ENCODE measurements around the gene DAP.

DNA sequence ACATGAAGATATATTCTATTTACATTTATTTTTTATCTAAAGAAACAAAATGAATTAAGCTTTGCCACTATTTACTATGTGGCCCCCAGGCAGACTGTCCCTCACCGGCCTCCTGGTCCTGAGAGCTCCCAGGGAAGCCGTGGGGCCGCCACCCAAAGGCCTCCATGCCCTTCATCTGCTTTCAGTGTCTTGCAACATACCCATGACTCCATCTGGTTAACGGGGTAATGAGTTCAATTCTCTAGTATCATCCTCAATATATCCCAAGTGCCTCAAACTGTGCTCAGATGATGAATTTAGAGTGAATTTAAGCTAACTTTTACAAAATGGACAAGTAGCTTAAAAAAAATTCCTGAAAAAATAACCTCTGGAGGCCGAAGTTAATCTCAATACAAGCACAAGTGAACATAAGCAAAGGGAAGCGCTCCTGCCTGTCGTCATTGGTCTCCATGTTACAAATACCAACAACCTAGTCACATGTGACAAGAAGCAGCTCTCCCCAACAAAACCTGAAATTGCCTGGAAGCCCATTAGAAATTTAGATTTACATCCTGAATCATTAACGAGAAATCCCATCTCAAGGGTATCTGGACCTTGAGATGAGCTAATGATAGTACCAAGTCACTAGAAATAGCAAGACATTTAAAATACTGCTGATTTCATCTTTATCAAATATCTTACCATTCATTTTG, 26.1 kb downstream of the DAP start:
- TF ChIP-seq, protein P1, sequence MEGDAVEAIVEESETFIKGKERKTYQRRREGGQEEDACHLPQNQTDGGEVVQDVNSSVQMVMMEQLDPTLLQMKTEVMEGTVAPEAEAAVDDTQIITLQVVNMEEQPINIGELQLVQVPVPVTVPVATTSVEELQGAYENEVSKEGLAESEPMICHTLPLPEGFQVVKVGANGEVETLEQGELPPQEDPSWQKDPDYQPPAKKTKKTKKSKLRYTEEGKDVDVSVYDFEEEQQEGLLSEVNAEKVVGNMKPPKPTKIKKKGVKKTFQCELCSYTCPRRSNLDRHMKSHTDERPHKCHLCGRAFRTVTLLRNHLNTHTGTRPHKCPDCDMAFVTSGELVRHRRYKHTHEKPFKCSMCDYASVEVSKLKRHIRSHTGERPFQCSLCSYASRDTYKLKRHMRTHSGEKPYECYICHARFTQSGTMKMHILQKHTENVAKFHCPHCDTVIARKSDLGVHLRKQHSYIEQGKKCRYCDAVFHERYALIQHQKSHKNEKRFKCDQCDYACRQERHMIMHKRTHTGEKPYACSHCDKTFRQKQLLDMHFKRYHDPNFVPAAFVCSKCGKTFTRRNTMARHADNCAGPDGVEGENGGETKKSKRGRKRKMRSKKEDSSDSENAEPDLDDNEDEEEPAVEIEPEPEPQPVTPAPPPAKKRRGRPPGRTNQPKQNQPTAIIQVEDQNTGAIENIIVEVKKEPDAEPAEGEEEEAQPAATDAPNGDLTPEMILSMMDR (IDR thresholded peaks at IDR 0.05): no peak
- TF ChIP-seq SIN3A (IDR thresholded peaks at IDR 0.05; ENCODE audit: borderline replicate concordance, insufficient read depth, low read depth, low read length) (no peak), POLR2AphosphoS5 (IDR thresholded peaks at IDR 0.05; ENCODE audit: low read depth, low read length) (no peak), TCF7L2 (IDR thresholded peaks at IDR 0.05; ENCODE audit: low read depth, low read length) (no peak)
